ENCODE results near the gene KRTAP10-12. TPM values are rescaled to one million over a fixed set of nuclear protein-coding genes. Genes with fewer than 3 reads are reported as not detected.

KRTAP10-12 gene
- total RNA-seq, 1 experiment from 2014 or later: not detected

DNA sequence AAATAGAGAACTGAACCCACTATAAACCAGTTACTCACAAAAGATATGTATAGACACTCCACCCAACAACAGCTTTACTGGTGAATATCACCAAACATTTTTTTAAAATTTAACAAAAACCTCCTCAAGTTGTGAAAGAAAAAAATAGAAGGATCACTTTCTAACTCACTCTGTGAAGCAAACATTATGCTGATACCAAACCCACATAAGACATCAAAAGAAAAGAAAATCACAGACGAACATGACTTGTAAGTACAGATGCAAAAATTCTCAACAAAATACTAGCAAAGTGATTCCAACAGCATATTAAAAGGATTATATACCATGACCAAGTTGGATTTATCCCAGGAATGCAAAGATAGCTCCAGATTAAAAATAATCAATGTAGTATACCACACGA lies 5.3 kb upstream of the KRTAP10-12 start:
- Mint-ChIP-seq H3K4me1 (ENCODE audit: insufficient read depth, unreplicated experiment) (no peaks in the 10 kb centered on the region), H3K27ac (ENCODE audit: low read depth, unreplicated experiment) (no peak overlapping the region), H3K9me3 (ENCODE audit: unreplicated experiment) (peaks cover 23% of the 10 kb centered on the region), H3K36me3 (ENCODE audit: insufficient read depth, unreplicated experiment) (peaks cover 4% of the 10 kb centered on the region), H3K27me3 (ENCODE audit: insufficient read depth, unreplicated experiment) (peaks cover 61% of the 10 kb centered on the region), H3K4me3 (ENCODE audit: unreplicated experiment) (no peak overlapping the region)
- CTCF ChIA-PET: interaction anchor here (0.6 to 1.2 kb wide), 4 partner anchors 51 to 359 kb away, joined by 3 to 6 read pairs (median 4); no protein-coding TSS in a partner anchor
- TF ChIP-seq, protein P1, sequence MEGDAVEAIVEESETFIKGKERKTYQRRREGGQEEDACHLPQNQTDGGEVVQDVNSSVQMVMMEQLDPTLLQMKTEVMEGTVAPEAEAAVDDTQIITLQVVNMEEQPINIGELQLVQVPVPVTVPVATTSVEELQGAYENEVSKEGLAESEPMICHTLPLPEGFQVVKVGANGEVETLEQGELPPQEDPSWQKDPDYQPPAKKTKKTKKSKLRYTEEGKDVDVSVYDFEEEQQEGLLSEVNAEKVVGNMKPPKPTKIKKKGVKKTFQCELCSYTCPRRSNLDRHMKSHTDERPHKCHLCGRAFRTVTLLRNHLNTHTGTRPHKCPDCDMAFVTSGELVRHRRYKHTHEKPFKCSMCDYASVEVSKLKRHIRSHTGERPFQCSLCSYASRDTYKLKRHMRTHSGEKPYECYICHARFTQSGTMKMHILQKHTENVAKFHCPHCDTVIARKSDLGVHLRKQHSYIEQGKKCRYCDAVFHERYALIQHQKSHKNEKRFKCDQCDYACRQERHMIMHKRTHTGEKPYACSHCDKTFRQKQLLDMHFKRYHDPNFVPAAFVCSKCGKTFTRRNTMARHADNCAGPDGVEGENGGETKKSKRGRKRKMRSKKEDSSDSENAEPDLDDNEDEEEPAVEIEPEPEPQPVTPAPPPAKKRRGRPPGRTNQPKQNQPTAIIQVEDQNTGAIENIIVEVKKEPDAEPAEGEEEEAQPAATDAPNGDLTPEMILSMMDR (IDR thresholded peaks at IDR 0.05; ENCODE audit: unreplicated experiment): no peak
- intact Hi-C loops (cut with micrococcal nuclease): no loop called here
- no TSS peak for BruUV-seq (replicated peaks)
- POLR2A ChIA-PET: interaction anchor here (0.7 kb wide), 1 partner anchor 52 kb away, joined by 3 read pairs; no protein-coding TSS in a partner anchor
- no peak for DNase-seq (ENCODE audit: unreplicated experiment)

DNA sequence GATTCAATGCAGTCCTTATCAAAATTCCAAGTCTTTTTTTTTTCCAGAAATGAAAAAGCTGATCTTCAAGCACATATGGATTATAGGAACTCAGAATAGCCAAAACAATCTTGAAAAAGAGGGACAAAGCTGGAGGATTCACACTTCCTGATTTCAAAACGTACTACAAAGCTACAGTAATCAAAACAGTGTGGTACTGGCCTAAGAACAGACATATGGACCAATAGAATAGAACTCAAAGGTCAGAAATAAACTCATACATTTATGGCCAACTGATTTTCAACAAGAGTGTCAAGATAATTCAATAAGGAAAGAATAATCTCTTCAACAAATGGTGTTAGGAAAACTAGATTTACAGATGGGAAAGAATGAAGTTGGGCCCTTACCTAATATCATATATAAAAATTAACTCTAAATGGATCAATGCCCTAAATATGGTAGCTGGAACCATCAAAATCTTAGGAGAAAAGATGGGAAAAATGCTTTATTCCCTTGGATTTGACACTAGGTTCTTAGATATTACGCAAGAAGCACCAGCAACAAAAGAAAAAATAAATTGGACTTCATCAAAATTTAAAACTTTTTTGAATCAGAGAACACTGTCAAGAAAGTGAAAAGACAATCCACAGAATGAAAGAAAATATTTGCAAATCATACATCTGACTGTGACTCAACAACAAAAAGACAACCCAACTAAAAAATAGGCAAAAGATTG lies 4.0 kb upstream of the KRTAP10-12 start:
- POLR2A ChIA-PET: interaction anchor here (0.6 kb wide), 1 partner anchor 24 kb away, joined by 4 read pairs; no protein-coding TSS in a partner anchor
- no peak overlapping the region for H3K4me3 Mint-ChIP-seq (ENCODE audit: unreplicated experiment)
- intact Hi-C loops (cut with micrococcal nuclease): no loop called here

DNA sequence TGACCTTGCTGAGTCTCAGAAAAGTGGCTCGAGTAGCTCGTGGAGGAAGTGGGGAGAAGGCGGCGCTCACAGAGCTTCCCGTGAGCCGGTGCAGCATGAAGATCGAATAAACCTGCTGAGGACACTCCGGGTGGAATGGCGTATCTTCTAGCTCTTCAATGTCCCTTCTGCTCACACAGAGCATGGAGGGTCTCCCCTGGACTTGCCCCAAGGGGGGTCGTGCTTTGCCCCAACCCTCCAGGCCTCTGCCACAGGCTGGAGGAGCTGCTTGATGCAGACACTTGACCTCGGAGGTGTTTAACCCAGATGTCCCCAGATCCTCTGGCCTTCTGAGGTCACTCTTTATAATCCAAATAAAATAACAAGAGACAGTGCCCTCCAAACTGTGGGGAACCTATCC lies 2.2 kb upstream of the KRTAP10-12 start:
- intact Hi-C loops (cut with micrococcal nuclease): no loop called here
- no peaks in the 10 kb centered on the region for H3K4me1 Mint-ChIP-seq (ENCODE audit: insufficient read depth, unreplicated experiment)
- peaks cover 4% of the 10 kb centered on the region for H3K36me3 Mint-ChIP-seq (ENCODE audit: insufficient read depth, unreplicated experiment)
- POLR2A ChIA-PET: no interaction called here
- no peak for DNase-seq (ENCODE audit: unreplicated experiment)
- TF ChIP-seq, protein P1 (IDR thresholded peaks at IDR 0.05; ENCODE audit: unreplicated experiment): no peak
- H3K27ac Mint-ChIP-seq (ENCODE audit: low read depth, unreplicated experiment): no peak overlapping the region
- BruUV-seq (replicated peaks): no TSS peak
- peaks cover 68% of the 10 kb centered on the region for H3K27me3 Mint-ChIP-seq (ENCODE audit: insufficient read depth, unreplicated experiment)
- peaks cover 23% of the 10 kb centered on the region for H3K9me3 Mint-ChIP-seq (ENCODE audit: unreplicated experiment)
- CTCF ChIA-PET: interaction anchor here (0.8 kb wide), 1 partner anchor 12 kb away, joined by 4 read pairs; no protein-coding TSS in a partner anchor
- H3K4me3 Mint-ChIP-seq (ENCODE audit: unreplicated experiment): no peak overlapping the region

More for the DNA sequence above, 4.0 kb upstream of the KRTAP10-12 start:
- CTCF ChIA-PET: no interaction called here
- TF ChIP-seq, protein P1 (IDR thresholded peaks at IDR 0.05; ENCODE audit: unreplicated experiment): no peak
- Mint-ChIP-seq H3K27me3 (ENCODE audit: insufficient read depth, unreplicated experiment) (peaks cover 61% of the 10 kb centered on the region), H3K27ac (ENCODE audit: low read depth, unreplicated experiment) (no peak overlapping the region), H3K9me3 (ENCODE audit: unreplicated experiment) (peaks cover 23% of the 10 kb centered on the region), H3K36me3 (ENCODE audit: insufficient read depth, unreplicated experiment) (peaks cover 4% of the 10 kb centered on the region), H3K4me1 (ENCODE audit: insufficient read depth, unreplicated experiment) (no peaks in the 10 kb centered on the region)
- no TSS peak for BruUV-seq (replicated peaks)
- no peak for DNase-seq (ENCODE audit: unreplicated experiment)

DNA sequence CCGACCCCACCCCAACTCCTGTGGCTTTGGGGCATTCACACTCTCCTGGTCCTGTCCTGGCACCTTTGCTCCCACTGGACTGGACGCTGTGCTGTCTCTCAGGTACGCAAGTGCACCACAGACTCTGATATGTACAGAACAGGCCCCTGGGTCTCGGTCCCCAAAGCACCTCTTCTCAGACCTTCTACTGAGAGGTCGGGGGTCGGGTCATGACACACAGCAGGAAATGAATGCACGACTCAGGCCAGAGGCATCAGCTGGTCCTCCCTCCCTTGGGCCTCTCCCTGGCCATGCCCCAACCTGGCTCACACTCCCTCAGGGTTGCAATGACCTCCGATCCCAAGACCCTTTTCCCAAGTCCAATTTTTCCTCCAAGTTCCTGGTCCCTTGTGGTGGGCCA lies 1.8 kb upstream of the KRTAP10-12 start:
- BruUV-seq (replicated peaks): no TSS peak
- intact Hi-C loops (cut with micrococcal nuclease): no loop called here
- Mint-ChIP-seq H3K27ac (ENCODE audit: low read depth, unreplicated experiment) (no peak overlapping the region), H3K9me3 (ENCODE audit: unreplicated experiment) (peaks cover 23% of the 10 kb centered on the region), H3K27me3 (ENCODE audit: insufficient read depth, unreplicated experiment) (peaks cover 68% of the 10 kb centered on the region), H3K4me3 (ENCODE audit: unreplicated experiment) (no peak overlapping the region), H3K4me1 (ENCODE audit: insufficient read depth, unreplicated experiment) (no peaks in the 10 kb centered on the region), H3K36me3 (ENCODE audit: insufficient read depth, unreplicated experiment) (peaks cover 4% of the 10 kb centered on the region)
- ChIA-PET POLR2A (no interaction called here), CTCF (interaction anchor here (0.8 kb wide), 1 partner anchor 12 kb away, joined by 4 read pairs; no protein-coding TSS in a partner anchor)
- TF ChIP-seq, protein P1 (IDR thresholded peaks at IDR 0.05; ENCODE audit: unreplicated experiment): no peak
- DNase-seq (ENCODE audit: unreplicated experiment): no peak

All from MCF 10A (cell line).